Fibroblast of the aortic adventitia (primary cell): ENCODE measurements around the gene KLHL29. TPM values are rescaled to one million over a fixed set of nuclear protein-coding genes. Genes with fewer than 3 reads are reported as not detected.

Source experiments
- DNase-seq: peaks from one replicate; pipeline ENCODE4 v3.0.0-alpha.2; 2010; ENCODE audit warnings: low read depth
- H3K4me3 ChIP-seq: 2 replicates; pipeline ENCODE4 v1.5.1; 2011; ENCODE audit warnings: low read depth, mild to moderate bottlenecking, control low read depth, low read length, moderate library complexity
- CTCF ChIP-seq: IDR thresholded peaks from 2 replicates; pipeline ENCODE4 v1.5.1; 2011; ENCODE audit warnings: mild to moderate bottlenecking, low read length, control low read depth, inconsistent platforms; ENCODE audit not compliant: insufficient read depth
- total RNA-seq: library from RNA; depleted of rRNA; stranded (reverse); fragments of >200 nt; gene quantifications from 2 replicates; pipeline ENCODE4 v1.2.3, GENCODE V29; 2012; ENCODE audit warnings: low replicate concordance

Gene KLHL29
- total RNA-seq, 1 donor, result 4.7 TPM

GRCh38 chr2:23698116-23698693, 313.2 kb downstream of the KLHL29 start:
- TF ChIP-seq CTCF, result no peak
- H3K4me3 ChIP-seq, result no peak overlapping the region
- no peak for DNase-seq

GRCh38 chr2:23698721-23699579, 314.0 kb downstream of the KLHL29 start:
- no peak overlapping the region for H3K4me3 ChIP-seq
- no peak for TF ChIP-seq CTCF
- DNase-seq, result no peak

- H3K4me3 ChIP-seq, result no peak overlapping the region
- DNase-seq, result no peak
- TF ChIP-seq CTCF, result no peak
These were observed 314.6 kb downstream of the KLHL29 start for GRCh38 chr2:23699580-23699925.

GRCh38 chr2:23700627-23701026, 315.6 kb downstream of the KLHL29 start:
- H3K4me3 ChIP-seq, result no peak overlapping the region
- no peak for TF ChIP-seq CTCF
- no peak for DNase-seq

- no peak for DNase-seq
- TF ChIP-seq CTCF, result no peak
These were observed 318.1 kb downstream of the KLHL29 start for GRCh38 chr2:23703037-23703582.

GRCh38 chr2:23703583-23704385, 318.8 kb downstream of the KLHL29 start:
- TF ChIP-seq CTCF, result no peak
- H3K4me3 ChIP-seq, result no peak overlapping the region
- peak; percentile 8 for DNase-seq

More at GRCh38 chr2:23703037-23703582, 318.1 kb downstream of the KLHL29 start:
- H3K4me3 ChIP-seq, result no peak overlapping the region
